Lung (tissue), 12 donors: Measurements from ENCODE around the gene ZNF48. TPM values are rescaled to one million over a fixed set of nuclear protein-coding genes. Genes with fewer than 3 reads are reported as not detected.

Source experiments
- ATAC-seq: fragments of 200-7000 bp; cut with Tn5 transposase; one replicate; pipeline ENCODE4 v1.9.1; 2020; ENCODE audit warnings: moderate number of reproducible peaks; ENCODE audit not compliant: insufficient read depth, low FRiP score
- DNase-seq, 3 donors: peaks; one replicate each; pipeline ENCODE4 v3.0.0-alpha.2; 2013 to 2017
- H3K27ac ChIP-seq, 2 donors: one replicate each; pipeline ENCODE4 v1.5.1; 2013; ENCODE audit warnings: mild to moderate bottlenecking in 2 of 2, moderate library complexity in 2 of 2, control low read depth in 1 of 2, inconsistent platforms in 1 of 2, low read depth in 1 of 2, low read length in 1 of 2
- H3K27me3 ChIP-seq, 3 donors: one replicate each; pipeline ENCODE4 v1.5.1; 2013; ENCODE audit warnings: low read length in 2 of 3; ENCODE audit not compliant: control insufficient read depth in 3 of 3, insufficient read depth in 3 of 3
- H3K36me3 ChIP-seq, 4 donors: one replicate each; pipeline ENCODE4 v1.5.1; 2013; ENCODE audit warnings: low read length in 4 of 4, mild to moderate bottlenecking in 1 of 4, moderate library complexity in 1 of 4; ENCODE audit not compliant: control insufficient read depth in 4 of 4, insufficient read depth in 4 of 4
- H3K4me1 ChIP-seq, 5 donors: one replicate each; pipeline ENCODE4 v1.5.1; 2013; ENCODE audit warnings: low read length in 5 of 5, mild to moderate bottlenecking in 2 of 5, moderate library complexity in 1 of 5; ENCODE audit not compliant: control insufficient read depth in 5 of 5, insufficient read depth in 5 of 5
- H3K4me3 ChIP-seq: one replicate; pipeline ENCODE4 v1.5.1; 2013; ENCODE audit warnings: mild to moderate bottlenecking, control low read depth, moderate library complexity
- H3K9ac ChIP-seq, 2 donors: one replicate each; pipeline ENCODE4 v1.5.1; 2013; ENCODE audit warnings: low read length in 2 of 2, control low read depth in 1 of 2; ENCODE audit not compliant: insufficient read depth in 1 of 2
- H3K9me3 ChIP-seq, 4 donors: one replicate each; pipeline ENCODE4 v1.5.1; 2013; ENCODE audit warnings: low read length in 3 of 4, mild to moderate bottlenecking in 1 of 4, moderate library complexity in 1 of 4; ENCODE audit not compliant: control insufficient read depth in 4 of 4, insufficient read depth in 3 of 4
- WGBS, 2 donors: extraction: QIAGEN DNeasy Blood & Tissue Kit; methylation state at CpG; one replicate each; pipeline ENCODE4 v1.1.7; 2013; 5-methylcytosine and 5-hydroxymethylcytosine counted together
- polyA plus RNA-seq, 2 donors: library from polyadenylated mRNA; stranded (reverse); fragments of 200-250 nt; gene quantifications; one replicate each; pipeline ENCODE4 v1.2.1, GENCODE V29; 2013
- total RNA-seq, 2 donors: library from RNA; depleted of rRNA in 1 of 2; stranded (reverse); fragments of >200 nt in 1 of 2; gene quantifications; one replicate each; pipeline ENCODE4 v1.2.1, GENCODE V29; 2014 to 2021
- TF ChIP-seq, protein P1 (sequence below): IDR thresholded peaks from 2 replicates; pipeline ENCODE4 v1.5.1; 2012; ENCODE audit warnings: mild to moderate bottlenecking; ENCODE audit errors: control extremely low read depth, extremely low read depth
- donor health status: control.
- donor health status: control.
- donor health status: Bipolar disorder and iron deficiency.
- donor health status: healthy.
- donor health status: DM: yes; HTN: yes; CAD: no.

ZNF48 gene
- total and polyA plus RNA-seq, 4 donors: 4.2 to 8.0 (median 5.0) TPM

DNA sequence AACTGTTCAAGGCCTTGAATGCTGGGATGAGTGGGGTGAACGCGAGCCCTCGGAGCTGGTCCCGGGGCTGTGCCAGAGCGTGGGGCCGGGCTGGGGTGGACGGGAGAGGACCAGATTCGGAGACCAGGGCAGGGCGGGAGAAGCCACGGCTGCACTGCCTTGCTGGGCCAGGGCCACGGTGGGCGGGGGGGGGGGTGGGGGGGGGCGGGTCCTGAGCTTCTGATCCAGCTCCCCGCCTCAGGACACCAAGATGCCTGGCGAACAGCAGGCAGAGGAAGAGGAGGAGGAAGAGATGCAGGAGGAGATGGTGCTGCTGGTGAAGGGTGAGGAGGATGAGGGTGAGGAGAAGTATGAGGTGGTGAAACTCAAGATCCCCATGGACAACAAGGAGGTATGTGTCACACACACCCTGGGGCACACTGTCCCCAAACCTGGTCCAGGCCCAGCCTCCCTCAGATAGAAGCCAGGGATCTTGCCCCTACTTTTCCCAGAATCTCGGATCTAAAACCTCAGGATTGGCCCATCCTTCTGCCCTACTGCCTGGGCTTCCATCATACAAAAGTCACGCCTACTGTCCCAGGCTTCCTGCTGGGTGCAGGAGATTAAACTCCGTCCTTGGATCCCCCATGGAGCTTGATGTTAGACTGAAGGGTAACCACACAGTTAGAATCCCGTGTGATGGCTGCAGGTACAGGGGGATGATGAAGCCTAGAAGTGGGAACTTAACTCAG lies 12.7 kb downstream of the ZNF48 start:
- ATAC-seq (peak; percentile 13), DNase-seq (peak in 1 of 3 donors; percentile 24)
- H3K27me3 ChIP-seq: no peaks in the 10 kb centered on the region
- TF ChIP-seq, protein P1, sequence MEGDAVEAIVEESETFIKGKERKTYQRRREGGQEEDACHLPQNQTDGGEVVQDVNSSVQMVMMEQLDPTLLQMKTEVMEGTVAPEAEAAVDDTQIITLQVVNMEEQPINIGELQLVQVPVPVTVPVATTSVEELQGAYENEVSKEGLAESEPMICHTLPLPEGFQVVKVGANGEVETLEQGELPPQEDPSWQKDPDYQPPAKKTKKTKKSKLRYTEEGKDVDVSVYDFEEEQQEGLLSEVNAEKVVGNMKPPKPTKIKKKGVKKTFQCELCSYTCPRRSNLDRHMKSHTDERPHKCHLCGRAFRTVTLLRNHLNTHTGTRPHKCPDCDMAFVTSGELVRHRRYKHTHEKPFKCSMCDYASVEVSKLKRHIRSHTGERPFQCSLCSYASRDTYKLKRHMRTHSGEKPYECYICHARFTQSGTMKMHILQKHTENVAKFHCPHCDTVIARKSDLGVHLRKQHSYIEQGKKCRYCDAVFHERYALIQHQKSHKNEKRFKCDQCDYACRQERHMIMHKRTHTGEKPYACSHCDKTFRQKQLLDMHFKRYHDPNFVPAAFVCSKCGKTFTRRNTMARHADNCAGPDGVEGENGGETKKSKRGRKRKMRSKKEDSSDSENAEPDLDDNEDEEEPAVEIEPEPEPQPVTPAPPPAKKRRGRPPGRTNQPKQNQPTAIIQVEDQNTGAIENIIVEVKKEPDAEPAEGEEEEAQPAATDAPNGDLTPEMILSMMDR: no peak
- peak overlapping the region; percentile 66 for H3K4me3 ChIP-seq
- H3K36me3 ChIP-seq: peaks cover 3 to 7% (median 6%) of the 10 kb centered on the region in 4 donors
- H3K9ac ChIP-seq: peak overlapping the region in 1 of 2 donors; percentile 8
- no peaks in the 10 kb centered on the region for H3K9me3 ChIP-seq
- H3K4me1 ChIP-seq: peaks cover 0 to 21% (median 5%) of the 10 kb centered on the region in 5 donors
- WGBS, 2 donors: 15 to 25% methylated on average over 14 to 18 of the region's 19 CpGs
- H3K27ac ChIP-seq: peak overlapping the region; percentile 52 to 75

GRCh38 chr16:30409125-30410060 lies 14.2 kb downstream of the ZNF48 start:
- Histone ChIP-seq H3K4me1 (peaks cover 0 to 21% (median 5%) of the 10 kb centered on the region in 5 donors), H3K36me3 (peaks cover 3 to 9% (median 7%) of the 10 kb centered on the region in 4 donors), H3K27me3 (no peaks in the 10 kb centered on the region), H3K4me3 (no peak overlapping the region), H3K9me3 (no peaks in the 10 kb centered on the region), H3K27ac (peak overlapping the region in 1 of 2 donors; percentile 21), H3K9ac (no peak overlapping the region)
- TF ChIP-seq, protein P1: peak; percentile 87
- peak; percentile 73 for ATAC-seq
- peak; percentile 91 to 93 (median 93) for DNase-seq
- 43 to 44% methylated on average over 15 of the region's 15 CpGs for WGBS, 2 donors

DNA sequence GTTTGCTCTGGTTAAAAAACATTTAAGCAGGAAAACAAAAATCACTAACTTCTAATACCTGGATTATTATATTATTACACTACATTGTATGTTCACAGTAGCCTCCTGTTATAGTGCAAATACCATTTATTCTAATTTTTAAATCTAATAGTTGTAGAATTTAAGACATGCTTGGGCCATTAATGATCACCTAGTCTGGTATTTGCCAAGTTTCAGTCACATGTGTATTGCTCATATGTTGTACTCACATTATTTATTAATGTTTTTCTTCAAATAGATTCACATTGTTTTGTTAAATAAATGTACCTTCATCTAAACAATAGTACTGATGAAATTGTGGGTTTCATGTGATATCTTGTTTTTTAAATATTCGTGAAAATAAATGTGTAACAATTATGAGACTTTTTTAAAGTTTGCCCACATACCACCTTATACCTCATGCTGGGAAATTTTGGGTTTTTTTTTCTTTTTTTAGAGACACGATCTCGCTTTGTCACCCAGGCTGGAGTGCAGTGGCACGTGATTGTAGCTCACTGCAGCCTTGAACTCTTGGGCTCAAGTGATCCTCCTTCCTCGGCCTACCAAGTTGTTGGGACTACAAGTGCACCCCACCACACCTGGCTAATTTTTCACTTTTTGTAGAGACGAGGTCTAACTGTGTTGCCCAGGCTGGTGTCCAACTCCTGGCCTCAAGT lies 18.0 kb downstream of the ZNF48 start:
- TF ChIP-seq, protein P1: no peak
- Histone ChIP-seq H3K4me3 (no peak overlapping the region), H3K9ac (no peak overlapping the region), H3K4me1 (peaks cover 0 to 21% (median 4%) of the 10 kb centered on the region in 5 donors), H3K9me3 (no peaks in the 10 kb centered on the region), H3K27me3 (no peaks in the 10 kb centered on the region), H3K36me3 (peaks cover 3 to 12% (median 7%) of the 10 kb centered on the region in 4 donors), H3K27ac (peak overlapping the region in 1 of 2 donors; percentile 3)
- WGBS, 2 donors: 94 to 96% methylated on average over 6 of the region's 6 CpGs
- no peak for ATAC-seq
- no peak for DNase-seq
